G401 (cell line): ENCODE data around the gene FBXL15. TPM values are rescaled to one million over a fixed set of nuclear protein-coding genes. Genes with fewer than 3 reads are reported as not detected.
A peak's percentile ranks its signal among the peaks of the same experiment; 100 is the strongest.

Experiments
- DNase-seq: peaks from one replicate; pipeline ENCODE4 v3.0.0-alpha.2; 2015; ENCODE audit warnings: low spot score
- in situ Hi-C: cut with HindIII; loops from 2 replicates; pipeline ENCODE4 v1.10.0; 2016; ENCODE audit warnings: low sequenced_read_pairs, mixed read lengths
- total RNA-seq: library from RNA; depleted of rRNA; stranded (reverse); fragments of >200 nt; shearing (Covaris generic); gene quantifications from 2 replicates; pipeline ENCODE4 v1.2.3, GENCODE V29; 2014

Gene FBXL15
- total RNA-seq, 1 experiment from 2014 or later = 29.9 TPM

DNA sequence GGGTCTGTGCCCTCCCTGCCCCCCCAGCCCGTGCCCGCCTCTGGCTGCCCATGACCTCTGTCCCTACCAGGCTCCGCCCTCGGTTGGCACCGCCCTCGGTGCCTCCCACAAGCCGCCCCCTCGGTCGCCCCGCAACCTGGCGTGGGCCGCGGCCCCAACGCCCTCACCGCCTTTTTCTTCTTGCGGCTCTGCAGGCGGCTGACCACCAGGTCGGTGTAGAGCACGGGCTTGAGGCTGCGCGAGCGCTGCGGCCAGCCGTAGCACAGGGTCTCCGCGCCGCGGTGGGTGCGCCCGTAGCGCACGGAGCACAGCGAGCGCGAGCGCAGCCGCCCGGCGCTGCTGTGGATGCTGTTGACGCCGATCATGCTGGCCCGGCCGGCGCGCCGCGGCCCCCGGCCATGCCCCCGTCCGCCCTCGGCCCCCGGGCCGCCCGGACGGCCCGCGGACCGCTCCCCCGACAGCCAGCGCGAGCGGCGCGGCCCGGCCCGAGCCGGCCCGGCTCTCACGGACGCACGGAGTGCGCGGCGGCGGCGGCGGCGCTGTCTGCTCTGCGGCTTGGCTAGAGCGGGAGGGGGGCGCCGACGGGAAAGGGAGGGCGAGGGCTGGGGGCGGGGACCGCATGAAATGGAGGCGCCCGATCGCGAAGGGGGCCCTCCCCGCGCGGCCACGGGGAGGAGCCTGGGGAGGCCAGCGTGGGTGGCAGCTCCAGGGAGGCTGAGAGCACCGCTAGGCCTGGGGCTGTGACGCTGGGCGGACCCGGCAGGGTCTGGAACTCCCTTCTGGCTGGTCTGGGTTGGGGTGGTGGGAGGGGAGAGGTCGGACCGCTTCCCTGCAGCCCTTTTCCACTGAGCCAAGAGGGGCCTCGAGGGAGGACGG, 11.7 kb upstream of the FBXL15 start:
- DNase-seq = peak; percentile 24
- in situ Hi-C loops = no loop called here

DNA sequence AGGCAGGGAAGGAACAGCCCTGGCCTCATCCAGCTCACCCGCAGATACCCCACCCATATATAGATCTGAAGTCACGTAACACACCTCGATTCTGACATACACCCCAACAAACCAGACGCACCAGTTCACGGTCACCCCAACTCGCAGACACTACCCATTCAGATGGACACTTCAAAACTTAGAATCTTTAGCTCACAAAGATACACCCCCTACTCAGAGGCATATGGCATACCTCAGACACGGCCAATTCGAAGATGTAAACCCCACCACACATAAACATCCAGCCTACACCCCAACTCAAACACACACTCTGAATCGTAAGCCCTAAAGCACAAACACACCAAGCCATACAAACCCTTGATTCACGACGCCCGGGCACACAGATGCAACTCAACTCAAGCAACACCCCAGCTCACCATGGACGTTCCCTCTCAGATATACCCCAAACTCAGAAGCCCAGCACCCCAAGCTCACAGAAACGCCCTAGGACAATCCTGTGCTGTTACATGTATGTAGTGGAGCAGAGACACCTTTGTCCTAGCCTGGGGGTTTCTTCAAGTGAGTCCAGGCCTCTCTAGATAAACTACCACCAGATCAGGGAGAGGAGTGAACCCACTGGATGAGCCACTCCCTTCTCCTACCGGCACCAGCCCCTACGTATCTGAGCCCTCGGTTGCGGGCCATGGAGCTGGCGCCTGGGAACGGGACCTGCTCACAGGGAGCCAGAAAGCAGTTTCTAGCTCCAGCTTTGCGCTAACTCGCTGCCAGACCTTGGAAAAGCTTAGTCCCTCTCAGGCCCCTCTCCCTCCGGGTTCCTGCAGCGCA, 10.8 kb upstream of the FBXL15 start:
- in situ Hi-C loops = no loop called here

DNA sequence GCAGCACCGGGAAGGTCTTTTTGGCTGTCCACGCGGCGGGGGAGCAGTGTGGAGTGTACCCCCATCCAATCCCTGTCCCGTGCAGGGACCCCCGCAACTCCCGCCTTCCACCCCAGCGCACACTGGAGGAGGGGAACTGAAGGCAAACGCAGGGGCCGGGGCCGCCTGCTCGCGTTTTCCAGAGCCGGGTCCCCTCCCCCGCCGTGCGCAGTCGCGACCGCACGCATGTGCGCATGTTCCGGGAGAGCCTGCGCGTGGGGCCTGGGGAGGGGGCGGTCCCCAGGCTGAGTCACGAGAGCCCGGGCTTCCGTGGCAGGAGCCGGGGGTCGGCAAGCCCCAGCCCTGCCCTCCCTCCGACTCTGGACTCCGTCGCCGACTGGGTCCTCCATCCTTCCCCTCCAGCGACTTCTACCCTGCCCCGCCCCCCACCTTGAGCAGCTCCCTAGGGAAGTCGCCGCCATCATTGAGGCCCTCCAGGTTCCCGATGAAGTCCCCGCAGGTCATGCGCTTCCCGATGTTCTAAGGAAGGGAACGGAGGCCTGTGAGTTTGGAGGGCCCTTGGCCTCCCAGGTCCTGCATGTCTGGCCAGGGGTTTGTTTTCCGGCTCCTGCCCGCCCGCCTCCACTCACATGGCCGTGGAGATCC, 10.1 kb upstream of the FBXL15 start:
- DNase-seq = no peak
- in situ Hi-C loops = no loop called here

More for the DNA sequence above, 10.8 kb upstream of the FBXL15 start:
- no peak for DNase-seq

DNA sequence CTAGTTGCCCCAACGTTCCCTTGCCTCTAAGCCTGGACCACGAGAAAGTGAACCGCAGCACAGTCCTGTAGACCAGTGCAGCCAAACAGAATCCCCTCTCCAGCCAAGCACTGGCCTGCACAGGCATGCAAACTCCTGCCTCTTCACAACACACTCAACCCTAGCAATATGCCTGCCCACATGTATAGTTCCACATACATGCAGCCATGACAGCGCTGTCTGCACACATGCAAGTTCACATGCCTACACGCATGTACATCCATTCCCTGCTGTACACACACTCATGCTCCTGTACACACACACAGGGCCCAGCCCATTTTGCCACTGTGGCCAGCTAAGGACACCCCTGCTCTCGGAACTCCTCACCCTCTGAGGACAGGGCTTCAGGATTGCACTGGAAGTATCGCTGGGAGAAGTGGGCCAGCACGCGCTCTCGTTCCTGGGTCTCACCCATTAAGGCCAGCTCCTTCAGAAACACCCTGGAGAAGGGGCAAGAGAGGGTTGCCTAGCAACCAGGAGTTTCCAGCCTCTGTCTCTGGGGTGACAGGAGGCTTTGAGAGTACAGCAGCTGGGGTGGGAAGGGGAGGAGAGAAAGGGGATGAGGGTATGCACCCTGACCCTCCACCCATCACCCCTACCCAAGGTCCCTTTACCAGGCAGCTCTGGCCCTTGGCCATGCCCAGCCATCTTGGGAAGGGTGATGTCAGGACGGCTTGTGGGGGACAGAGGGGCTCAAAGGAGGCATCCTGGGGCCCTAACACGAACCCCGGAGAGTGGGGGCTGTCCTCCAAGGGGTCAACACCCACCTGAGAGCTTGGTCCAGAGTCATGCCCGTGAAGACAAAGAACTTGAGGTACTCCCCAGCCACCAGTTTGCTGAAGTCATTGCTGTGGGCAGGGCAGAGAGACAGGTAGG, 9.0 kb upstream of the FBXL15 start:
- DNase-seq = no peak
- in situ Hi-C loops = no loop called here

DNA sequence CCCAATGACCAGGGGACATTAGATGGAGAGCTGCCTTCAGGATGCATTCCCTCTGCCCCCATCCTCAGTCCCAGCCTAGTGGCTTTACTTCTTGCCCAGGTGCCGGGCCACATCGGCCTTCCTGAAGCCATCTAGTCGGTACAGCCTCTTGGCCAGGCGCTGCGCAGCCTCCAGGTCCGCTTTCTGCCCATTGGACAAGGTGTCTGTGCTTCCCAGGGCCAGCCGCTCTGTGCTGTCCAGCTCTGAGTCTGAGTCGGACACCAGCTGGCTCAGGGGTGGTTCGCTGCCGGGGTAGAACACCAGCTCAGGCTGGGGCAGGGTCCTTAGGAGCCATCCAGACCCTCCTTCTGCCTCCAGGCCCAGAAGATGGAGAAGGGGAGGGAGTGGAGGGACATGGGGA, 8.3 kb upstream of the FBXL15 start:
- in situ Hi-C loops = no loop called here
- no peak for DNase-seq

DNA sequence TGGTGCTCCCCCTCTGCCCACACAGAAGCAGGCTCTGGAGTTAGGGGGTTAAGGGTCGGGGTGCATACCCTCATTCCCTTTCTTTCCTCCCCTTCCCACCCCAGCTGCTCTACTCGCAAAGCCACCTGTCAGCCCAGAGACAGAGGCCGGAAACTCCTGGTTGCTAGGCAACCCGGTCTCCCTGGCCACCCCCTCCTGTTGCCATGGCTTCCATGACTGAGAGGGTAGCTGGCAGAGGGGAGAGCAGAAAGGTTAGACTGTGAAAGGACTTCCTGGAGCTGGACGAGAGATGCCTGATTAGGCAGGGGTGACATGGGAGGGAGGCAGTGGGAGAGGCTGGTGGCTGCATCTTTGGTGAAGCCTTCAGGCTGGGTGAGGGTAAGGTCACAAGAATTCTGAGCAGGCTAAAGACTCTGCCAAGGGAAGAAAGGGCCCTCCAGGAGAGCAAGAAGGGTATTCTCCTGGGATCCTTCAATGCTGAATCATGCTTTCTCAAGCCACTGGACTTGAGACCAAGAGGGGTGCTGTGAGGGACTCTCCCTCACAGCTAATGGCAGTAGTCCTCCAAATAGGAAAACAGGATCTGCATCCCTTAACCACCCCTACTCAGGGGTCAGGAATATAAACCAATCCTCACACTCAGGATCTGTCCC, 7.5 kb upstream of the FBXL15 start:
- in situ Hi-C loops = no loop called here
- DNase-seq = peak; percentile 65

DNA sequence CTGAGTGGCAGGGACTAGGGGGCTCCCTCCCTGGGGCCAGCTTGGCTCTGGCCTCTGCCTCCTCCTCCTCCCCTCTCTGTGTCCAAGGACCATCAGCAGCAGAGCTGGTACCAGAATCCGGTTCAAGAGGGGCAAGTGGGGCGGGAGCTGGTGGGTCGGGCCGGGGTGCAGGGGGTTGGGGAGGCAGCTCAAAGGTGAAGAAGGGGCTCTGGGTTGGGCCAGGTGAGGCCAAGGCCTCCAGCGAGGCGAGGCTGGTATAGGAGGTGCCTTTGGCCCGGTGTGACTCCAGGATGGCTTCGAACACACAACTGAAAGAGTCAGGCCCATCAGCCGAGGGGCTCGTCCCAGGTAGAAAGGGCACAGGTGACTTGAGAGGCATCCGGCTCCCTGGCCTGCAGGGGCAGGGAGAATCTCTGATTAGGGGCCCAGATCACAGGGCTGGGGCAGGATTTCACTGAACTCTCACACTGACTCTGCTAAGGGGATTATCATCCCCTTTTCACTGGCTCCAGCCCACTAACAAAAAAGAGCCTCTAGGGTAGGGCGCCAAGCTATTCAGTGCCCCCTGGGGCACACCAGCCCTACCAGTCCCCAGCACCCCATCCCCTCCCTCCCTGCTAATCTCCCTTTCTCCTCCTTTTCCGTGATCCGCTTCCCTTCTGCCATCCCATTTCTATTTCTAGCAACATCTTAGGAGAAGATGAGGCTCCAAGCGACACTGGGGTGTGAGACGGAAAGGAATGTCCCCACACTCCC, 6.7 kb upstream of the FBXL15 start:
- in situ Hi-C loops = no loop called here
- no peak for DNase-seq

DNA sequence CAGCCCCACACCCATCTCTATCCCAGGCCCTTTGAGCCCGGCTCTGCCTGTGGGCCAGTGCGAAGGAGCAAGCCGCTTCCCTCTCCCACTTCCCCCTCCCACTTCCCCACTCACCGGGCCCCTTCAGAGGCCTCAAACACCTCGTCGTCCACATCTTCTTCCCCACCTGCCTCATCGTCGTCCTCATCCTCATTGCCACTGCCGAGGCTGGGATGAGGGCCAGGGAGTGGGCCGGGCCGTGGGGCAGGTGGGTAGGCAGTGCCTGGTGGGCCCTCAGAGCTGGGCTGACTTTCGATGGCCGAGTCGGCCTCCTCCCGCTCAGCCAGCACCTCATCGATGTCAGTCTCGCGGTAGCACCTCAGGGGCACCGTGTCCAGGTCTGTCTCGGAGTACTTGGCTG, 5.9 kb upstream of the FBXL15 start:
- in situ Hi-C loops = no loop called here
- no peak for DNase-seq

DNA sequence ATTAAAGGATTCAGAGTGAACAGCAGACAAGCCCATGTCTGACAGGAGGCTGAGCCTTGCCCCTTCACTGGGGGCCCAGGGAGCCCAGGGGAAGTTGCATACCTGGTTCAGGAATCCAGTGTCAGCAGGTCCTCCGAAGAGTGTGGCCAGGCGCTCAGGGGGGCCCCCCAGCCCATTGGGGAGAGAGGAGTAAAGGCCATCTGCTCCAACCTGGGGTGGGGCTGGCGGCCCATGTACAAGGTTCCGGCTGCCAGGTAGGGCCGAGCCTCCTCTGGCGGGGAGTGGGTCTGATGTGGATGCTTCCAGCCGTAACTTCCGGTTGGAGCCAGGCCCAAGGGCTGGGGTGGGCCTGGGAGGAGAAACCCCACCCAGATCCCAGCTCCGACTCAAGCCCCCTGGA, 4.4 kb upstream of the FBXL15 start:
- in situ Hi-C loops = no loop called here
- no peak for DNase-seq

DNA sequence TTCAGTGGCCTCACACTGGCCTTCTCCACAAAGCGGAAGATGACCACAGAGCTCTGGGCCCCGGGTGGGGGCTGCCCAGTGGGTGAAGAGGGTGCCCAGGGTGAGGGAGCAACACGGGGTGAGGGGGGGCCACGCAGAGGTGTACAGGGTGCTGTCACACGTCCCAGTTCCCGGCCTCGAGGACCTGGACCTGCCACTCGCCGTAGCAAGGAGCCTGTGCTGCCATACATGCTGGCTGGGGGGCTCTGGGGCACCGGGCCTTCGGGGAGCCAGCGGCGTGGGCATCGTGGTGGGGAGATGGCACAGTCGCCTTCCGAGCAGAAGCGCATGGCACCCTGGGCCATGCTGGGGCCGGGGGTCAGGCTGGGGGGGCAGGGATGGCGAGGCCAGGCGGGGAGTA, 3.9 kb upstream of the FBXL15 start:
- DNase-seq = no peak

DNA sequence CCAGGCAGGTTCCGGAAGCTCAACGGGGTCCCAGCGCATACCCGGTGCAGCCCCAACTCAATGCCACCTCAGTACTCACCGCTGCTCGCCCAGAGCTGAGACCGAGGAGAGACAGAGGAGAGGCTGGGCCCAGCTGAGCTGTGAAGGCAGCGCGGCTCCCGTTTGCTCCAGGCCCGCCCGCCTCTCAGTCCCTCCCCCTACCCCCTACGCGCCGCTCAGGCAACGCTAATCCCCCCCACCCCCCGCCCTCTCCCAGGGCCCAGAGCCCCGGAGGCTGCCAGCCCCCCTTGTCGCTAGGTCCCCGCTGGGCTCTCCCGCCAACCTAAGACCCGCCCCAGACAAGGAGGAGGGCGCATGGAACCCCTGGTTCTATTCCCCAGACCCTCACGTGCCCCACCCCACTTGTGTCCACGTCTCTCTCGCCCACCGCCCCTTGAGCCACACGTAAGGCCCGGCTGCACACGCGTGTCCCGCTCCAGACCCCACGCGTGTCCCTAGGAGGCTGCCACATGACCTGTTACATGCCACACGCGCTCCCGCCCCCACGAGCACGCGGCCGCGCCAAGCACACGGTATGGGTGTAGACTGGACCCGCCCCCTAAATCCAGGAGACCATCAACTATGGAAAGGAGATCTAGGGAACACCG, 1.9 kb upstream of the FBXL15 start, which contains the start of gene PSD:
TSS of gene PSD (minus strand) at position 164 of the 647 bp plus-strand sequence. CDS start 1,747 bp downstream, outside the sequence.
- in situ Hi-C loops = no loop called here
- peak; percentile 63 for DNase-seq

More for the DNA sequence above, 3.9 kb upstream of the FBXL15 start:
- in situ Hi-C loops = no loop called here

DNA sequence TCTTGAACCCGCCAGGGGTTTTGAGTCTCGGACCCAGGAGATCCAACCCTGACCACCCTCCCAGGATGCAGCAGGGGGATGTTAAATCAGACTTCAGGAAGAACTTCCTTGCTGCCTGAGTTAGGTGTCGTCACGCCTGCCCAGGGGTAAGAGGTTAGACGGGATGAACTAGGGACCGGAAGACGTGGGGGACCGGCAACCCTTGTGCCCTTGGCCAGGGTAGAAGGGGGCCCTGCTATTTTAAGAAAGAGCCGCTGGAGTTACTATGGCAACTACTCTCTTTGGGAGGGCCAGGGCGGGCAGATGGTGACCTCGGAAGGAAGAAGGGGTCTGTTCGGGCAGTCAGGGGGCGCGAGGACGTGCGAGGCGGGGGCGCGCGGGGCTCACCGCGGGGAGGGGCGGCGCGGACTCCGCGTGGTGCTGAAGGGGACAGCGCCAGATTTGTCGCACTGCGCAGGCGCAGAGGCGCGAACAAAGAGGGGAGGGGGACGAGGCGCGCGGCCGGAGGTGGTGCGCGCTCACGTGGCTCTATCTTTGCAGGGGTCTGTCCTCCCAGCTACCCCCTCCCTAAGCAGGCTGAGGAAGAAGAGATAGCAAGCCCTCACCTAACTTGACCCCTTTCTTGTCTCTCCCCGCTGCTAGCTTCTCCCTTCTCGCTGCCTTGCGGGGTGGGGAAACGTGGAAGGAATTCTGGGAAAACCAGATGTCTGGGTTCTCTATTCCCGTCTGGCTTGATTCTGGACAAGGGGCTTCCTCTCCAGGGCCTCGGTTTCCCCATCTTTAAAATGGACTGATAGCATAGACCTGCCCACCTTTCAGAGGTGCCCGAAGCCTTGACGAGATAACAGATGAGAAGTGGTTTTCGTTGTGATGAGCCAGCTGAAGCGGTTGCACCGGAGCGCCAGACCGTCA, 1.1 kb upstream of the FBXL15 start:
- in situ Hi-C loops = no loop called here
- DNase-seq = peak; percentile 79

DNA sequence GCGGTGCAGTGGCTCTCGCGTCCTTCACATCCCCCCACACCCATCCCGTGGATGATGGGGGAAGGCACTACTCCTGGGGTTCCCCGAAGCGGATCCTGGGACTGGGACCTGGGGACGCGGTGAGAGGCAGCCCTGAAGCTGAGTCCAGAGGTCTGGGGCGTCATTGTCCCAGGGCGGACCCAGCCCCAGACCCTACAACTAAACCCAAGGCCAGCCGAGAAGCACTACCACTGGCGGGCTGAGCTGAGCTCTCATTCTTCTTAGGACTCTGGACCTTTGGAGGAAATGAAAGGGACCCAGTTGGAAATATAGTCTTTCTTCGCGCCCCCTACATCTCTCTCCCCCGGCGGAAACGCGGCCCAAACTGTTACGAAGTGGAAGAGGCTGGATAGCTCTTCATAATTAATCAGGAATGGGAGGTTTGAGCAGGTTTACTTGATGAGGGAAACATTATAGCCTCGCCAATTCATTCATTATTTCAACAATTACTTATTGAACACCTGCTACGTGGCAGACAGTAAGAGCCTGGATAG, 389 bp upstream of the FBXL15 start:
- no peak for DNase-seq
- in situ Hi-C loops = no loop called here

DNA sequence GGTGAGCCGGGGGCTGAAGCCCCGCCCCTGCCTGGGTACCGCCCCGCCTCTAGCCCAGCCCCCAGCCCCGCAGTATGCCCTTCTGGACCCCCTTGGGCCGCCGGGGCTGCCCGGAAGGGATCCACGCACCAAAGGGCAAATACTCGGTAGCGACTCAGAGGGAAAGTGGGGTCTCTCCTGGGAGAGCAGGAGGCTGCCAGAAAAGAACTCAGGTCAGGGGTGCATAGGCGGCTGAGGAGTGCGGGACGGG, 796 bp downstream of the FBXL15 start:
- in situ Hi-C loops = no loop called here

DNA sequence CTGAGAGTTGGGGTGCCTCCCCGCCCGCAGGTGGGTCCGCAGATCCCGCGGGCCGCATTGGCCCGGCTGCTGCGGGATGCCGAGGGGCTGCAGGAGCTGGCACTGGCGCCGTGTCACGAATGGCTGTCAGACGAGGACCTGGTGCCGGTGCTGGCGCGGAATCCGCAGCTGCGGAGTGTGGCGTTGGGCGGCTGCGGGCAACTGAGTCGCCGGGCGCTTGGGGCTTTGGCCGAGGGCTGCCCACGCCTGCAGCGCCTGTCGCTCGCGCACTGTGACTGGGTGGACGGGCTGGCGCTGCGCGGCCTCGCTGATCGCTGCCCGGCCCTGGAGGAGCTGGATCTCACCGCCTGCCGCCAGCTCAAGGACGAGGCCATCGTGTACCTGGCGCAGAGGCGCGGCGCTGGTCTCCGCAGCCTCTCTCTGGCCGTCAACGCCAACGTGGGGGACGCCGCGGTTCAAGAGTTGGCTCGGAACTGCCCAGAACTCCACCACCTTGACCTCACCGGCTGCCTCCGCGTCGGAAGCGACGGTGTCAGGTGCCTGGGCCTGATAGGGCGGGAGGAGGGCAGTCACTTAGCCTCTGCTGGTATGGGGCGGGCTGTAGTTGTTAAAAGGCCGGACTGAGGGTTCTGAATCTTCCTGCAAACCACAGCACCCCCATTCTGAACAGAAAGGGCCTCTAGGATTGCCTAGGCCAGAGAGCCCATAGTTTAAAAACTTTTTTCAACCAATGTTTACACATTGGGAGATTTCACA, 1.3 kb downstream of the FBXL15 start:
- no peak for DNase-seq
- in situ Hi-C loops = no loop called here

More for the DNA sequence above, 796 bp downstream of the FBXL15 start:
- DNase-seq = no peak
